ENCODE measurements around the gene NME7. TPM values are rescaled to one million over a fixed set of nuclear protein-coding genes. Genes with fewer than 3 reads are reported as not detected.
"Not testable (repeated sequence)": the region's sequence is repeated elsewhere in the genome, so short reads cannot be mapped to it uniquely, and the experiment has no call there.

NME7 gene
- total RNA-seq, 4 donors from 2014 or later, result 3.7 to 8.4 (median 5.5) TPM

- H3K4me1 ChIP-seq, result peaks cover 21 to 26% of the 10 kb centered on the region in 2 donors
- TF ChIP-seq POLR2A (IDR thresholded peaks at IDR 0.05), result no peak
- TF ChIP-seq CTCF (IDR thresholded peaks at IDR 0.05 in 4 of 5, conservative IDR thresholded peaks at IDR 0.05 in 1 of 5), result no peak
- no peaks in the 10 kb centered on the region for H3K27me3 ChIP-seq
- H3K27ac ChIP-seq, result peak overlapping the region; percentile 2 to 55 (median 18)
- H3K36me3 ChIP-seq, result no peaks in the 10 kb centered on the region
- ATAC-seq (no peak), DNase-seq (no peak)
- H3K9me3 ChIP-seq, result no peaks in the 10 kb centered on the region
- in situ Hi-C loops (cut with MboI; ENCODE audit: low sequenced_read_pairs in 4 of 4) (no loop called here), intact Hi-C loops (cut with DNase I; ENCODE audit: low total_unique reads) (loop anchor here (5.0 kb wide), 1 partner anchor 78 kb away; the partner anchor contains the start of gene ATP1B1)
- no peak overlapping the region for H3K4me3 ChIP-seq
These were observed 182.8 kb downstream of the NME7 start for GRCh38 chr1:169184812-169185211.

GRCh38 chr1:169180174-169180573 lies 187.4 kb downstream of the NME7 start:
- H3K9me3 ChIP-seq, result no peaks in the 10 kb centered on the region
- no peak for DNase-seq
- no peaks in the 10 kb centered on the region for H3K27me3 ChIP-seq
- no peak overlapping the region for H3K27ac ChIP-seq
- H3K4me3 ChIP-seq, result no peak overlapping the region
- intact Hi-C loops (cut with DNase I; ENCODE audit: low total_unique reads) (no loop called here), in situ Hi-C loops (cut with MboI; ENCODE audit: low sequenced_read_pairs in 4 of 4) (no loop called here)
- no peaks in the 10 kb centered on the region for H3K36me3 ChIP-seq
- TF ChIP-seq POLR2A (IDR thresholded peaks at IDR 0.05), result no peak
- no peak for TF ChIP-seq CTCF (IDR thresholded peaks at IDR 0.05 in 4 of 5, conservative IDR thresholded peaks at IDR 0.05 in 1 of 5)
- no peak for ATAC-seq
- H3K4me1 ChIP-seq, result peaks cover 9 to 10% of the 10 kb centered on the region in 2 donors

- H3K36me3 ChIP-seq; H3K4me1 ChIP-seq; intact Hi-C loops (cut with DNase I; ENCODE audit: low total_unique reads); ATAC-seq; H3K4me3 ChIP-seq; H3K27ac ChIP-seq; DNase-seq; H3K9me3 ChIP-seq; in situ Hi-C loops (cut with MboI; ENCODE audit: low sequenced_read_pairs in 4 of 4); H3K27me3 ChIP-seq: not testable (repeated sequence)
These were observed 188.2 kb downstream of the NME7 start for GRCh38 chr1:169179431-169179830.

GRCh38 chr1:169175461-169175860 lies 192.1 kb downstream of the NME7 start:
- TF ChIP-seq CTCF (IDR thresholded peaks at IDR 0.05 in 4 of 5, conservative IDR thresholded peaks at IDR 0.05 in 1 of 5), result no peak
- TF ChIP-seq POLR2A (IDR thresholded peaks at IDR 0.05), result no peak
- intact Hi-C loops (cut with DNase I; ENCODE audit: low total_unique reads) (no loop called here), in situ Hi-C loops (cut with MboI; ENCODE audit: low sequenced_read_pairs in 4 of 4) (no loop called here)
- DNase-seq (no peak), ATAC-seq (no peak)
- no peaks in the 10 kb centered on the region for H3K9me3 ChIP-seq
- H3K36me3 ChIP-seq, result no peaks in the 10 kb centered on the region
- no peak overlapping the region for H3K27ac ChIP-seq
- H3K4me3 ChIP-seq, result no peak overlapping the region
- no peaks in the 10 kb centered on the region for H3K4me1 ChIP-seq
- H3K27me3 ChIP-seq, result no peaks in the 10 kb centered on the region

GRCh38 chr1:169163059-169163458 lies 204.5 kb downstream of the NME7 start:
- H3K27ac ChIP-seq, result no peak overlapping the region
- no peak for TF ChIP-seq CTCF (IDR thresholded peaks at IDR 0.05 in 4 of 5, conservative IDR thresholded peaks at IDR 0.05 in 1 of 5)
- TF ChIP-seq POLR2A (IDR thresholded peaks at IDR 0.05), result no peak
- H3K4me3 ChIP-seq, result no peak overlapping the region
- ATAC-seq (no peak), DNase-seq (no peak)
- H3K27me3 ChIP-seq, result no peaks in the 10 kb centered on the region
- intact Hi-C loops (cut with DNase I; ENCODE audit: low total_unique reads), result no loop called here
- no peaks in the 10 kb centered on the region for H3K9me3 ChIP-seq
- in situ Hi-C loops (cut with MboI; ENCODE audit: low sequenced_read_pairs in 4 of 4), result no loop called here
- H3K36me3 ChIP-seq, result no peaks in the 10 kb centered on the region
- peaks cover 0 to 4% of the 10 kb centered on the region in 2 donors for H3K4me1 ChIP-seq

Data from gastrocnemius medialis (tissue), 4 donors.